Stimulated activated naive CD8-positive, alpha-beta T cell treated with anti-CD3 and anti-CD28 coated beads, Interleukin-15, amount 100 ng/mL, for 72 hours (primary cell): Measurements from ENCODE around the gene RBP7.

Experiments
- ATAC-seq: fragments of 150-1000 bp; cut with Tn5 transposase; 2 replicates; pipeline ENCODE4 v1.10.0; 2021; ENCODE audit warnings: mild to moderate bottlenecking, moderate library complexity
- DNase-seq, 2 donors: peaks; one replicate each; pipeline ENCODE4 v3.0.0; 2021 to 2022
- H3K27ac Mint-ChIP-seq, 2 donors: one replicate each; pipeline ENCODE4 v1.8.0; 2022; ENCODE audit warnings: mild to moderate bottlenecking in 2 of 2, mixed read lengths in 2 of 2, moderate library complexity in 2 of 2
- H3K27me3 Mint-ChIP-seq: one replicate; pipeline ENCODE4 v1.8.0; 2022; ENCODE audit warnings: mixed read lengths
- H3K4me1 Mint-ChIP-seq: one replicate; pipeline ENCODE4 v1.8.0; 2022; ENCODE audit warnings: mild to moderate bottlenecking, mixed read lengths
- H3K4me3 Mint-ChIP-seq, 2 donors: one replicate each; pipeline ENCODE4 v1.8.0; 2022; ENCODE audit warnings: mild to moderate bottlenecking in 2 of 2, mixed read lengths in 2 of 2, moderate library complexity in 1 of 2
- H3K9me3 Mint-ChIP-seq, 2 donors: one replicate each; pipeline ENCODE4 v1.8.0; 2022; ENCODE audit warnings: mixed read lengths in 2 of 2

Gene RBP7

DNA sequence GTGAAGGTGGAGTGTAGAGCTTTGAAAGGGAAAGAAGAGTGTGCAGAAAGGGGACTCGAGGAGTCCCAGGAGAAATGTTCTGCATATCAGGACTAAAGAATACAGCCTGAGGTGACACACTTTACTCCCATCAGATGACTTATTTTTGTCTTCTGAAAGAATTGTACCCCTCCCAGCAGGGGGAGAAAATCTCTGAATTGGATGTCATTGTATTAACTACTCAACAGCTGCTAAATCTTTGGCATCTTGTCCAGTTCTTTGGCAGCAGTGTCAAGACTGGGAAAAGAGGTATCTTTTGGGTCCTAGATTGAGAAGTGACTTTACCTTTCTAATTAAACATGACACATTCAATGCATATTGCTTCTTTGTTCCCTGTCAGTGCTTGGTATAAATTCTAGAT is 54.6 kb downstream of the RBP7 start:
- no peaks in the 10 kb centered on the region for H3K9me3 Mint-ChIP-seq
- no peak for DNase-seq
- no peak overlapping the region for H3K27ac Mint-ChIP-seq
- H3K27me3 Mint-ChIP-seq = no peaks in the 10 kb centered on the region
- ATAC-seq = no peak
- peaks cover 13% of the 10 kb centered on the region for H3K4me1 Mint-ChIP-seq
- H3K4me3 Mint-ChIP-seq = no peak overlapping the region

GRCh38 chr1:10052347-10052746 is 55.3 kb downstream of the RBP7 start:
- no peaks in the 10 kb centered on the region for H3K9me3 Mint-ChIP-seq
- ATAC-seq (no peak), DNase-seq (no peak)
- no peak overlapping the region for H3K27ac Mint-ChIP-seq
- peaks cover 8% of the 10 kb centered on the region for H3K4me1 Mint-ChIP-seq
- no peak overlapping the region for H3K4me3 Mint-ChIP-seq
- no peaks in the 10 kb centered on the region for H3K27me3 Mint-ChIP-seq

DNA sequence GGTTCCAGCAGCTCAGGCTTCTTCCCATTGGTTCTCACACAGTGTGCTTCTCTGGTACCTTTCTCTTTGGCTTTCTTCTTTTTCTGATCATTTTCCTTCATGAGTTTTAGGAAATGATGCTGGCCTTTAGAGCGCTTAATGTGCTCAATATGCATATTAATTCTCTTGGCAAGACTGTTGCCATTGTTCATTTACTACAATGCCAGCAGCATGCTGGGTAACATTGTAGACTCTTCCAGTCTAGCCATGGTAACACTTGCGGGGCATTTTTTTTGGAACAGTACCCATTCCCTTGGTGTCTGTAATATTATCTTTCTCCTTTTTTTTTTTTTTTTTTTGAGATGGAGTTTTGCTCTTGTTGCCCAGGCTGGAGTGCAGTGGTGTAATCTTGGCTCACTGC is 57.4 kb downstream of the RBP7 start:
- DNase-seq = no peak
- Mint-ChIP-seq H3K9me3 (no peaks in the 10 kb centered on the region), H3K27me3 (no peaks in the 10 kb centered on the region), H3K4me1 (peaks cover 5% of the 10 kb centered on the region), H3K27ac (no peak overlapping the region), H3K4me3 (no peak overlapping the region)
- no peak for ATAC-seq

- peaks cover 5% of the 10 kb centered on the region for H3K4me1 Mint-ChIP-seq
- DNase-seq = no peak
- H3K9me3 Mint-ChIP-seq = no peaks in the 10 kb centered on the region
- H3K27ac Mint-ChIP-seq = no peak overlapping the region
- no peak for ATAC-seq
- H3K27me3 Mint-ChIP-seq = no peaks in the 10 kb centered on the region
- no peak overlapping the region for H3K4me3 Mint-ChIP-seq
These were observed 59.6 kb downstream of the RBP7 start for GRCh38 chr1:10056599-10056987.

- DNase-seq = no peak
- Mint-ChIP-seq H3K4me3 (no peak overlapping the region), H3K9me3 (no peaks in the 10 kb centered on the region), H3K27me3 (no peaks in the 10 kb centered on the region), H3K4me1 (peaks cover 5% of the 10 kb centered on the region), H3K27ac (no peak overlapping the region)
- no peak for ATAC-seq
These were observed 60.3 kb downstream of the RBP7 start for GRCh38 chr1:10057343-10057742.

- ATAC-seq = no peak
- Mint-ChIP-seq H3K27ac (peak overlapping the region in 1 of 2 donors; percentile 83), H3K4me3 (no peak overlapping the region), H3K4me1 (peaks cover 5% of the 10 kb centered on the region), H3K27me3 (no peaks in the 10 kb centered on the region), H3K9me3 (no peaks in the 10 kb centered on the region)
- no peak for DNase-seq
These were observed 60.8 kb downstream of the RBP7 start for GRCh38 chr1:10057796-10058195.

DNA sequence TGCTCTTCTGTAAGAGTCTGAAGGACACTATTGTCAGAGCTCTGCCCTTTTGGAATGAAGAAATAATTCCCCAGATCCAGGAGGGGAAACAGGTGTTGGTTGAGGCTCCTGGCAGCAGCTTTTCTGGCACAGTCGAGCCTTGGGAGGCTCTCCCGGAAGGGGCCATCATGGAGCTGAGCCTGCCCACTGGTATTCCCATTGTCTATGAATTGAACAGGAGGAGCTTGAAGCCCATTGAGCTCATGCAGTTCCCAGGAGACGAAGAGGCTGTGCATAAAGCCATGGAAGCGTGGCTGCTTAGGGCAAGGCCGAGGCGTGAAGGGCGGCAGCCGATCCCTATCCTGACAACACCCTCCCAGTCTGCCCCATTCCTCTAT is 62.3 kb downstream of the RBP7 start:
- Mint-ChIP-seq H3K4me3 (no peak overlapping the region), H3K4me1 (peaks cover 12% of the 10 kb centered on the region), H3K9me3 (no peaks in the 10 kb centered on the region), H3K27ac (no peak overlapping the region), H3K27me3 (no peaks in the 10 kb centered on the region)
- no peak for ATAC-seq
- no peak for DNase-seq

- H3K4me3 Mint-ChIP-seq = no peak overlapping the region
- no peak for DNase-seq
- H3K27me3 Mint-ChIP-seq = no peaks in the 10 kb centered on the region
- no peak overlapping the region for H3K27ac Mint-ChIP-seq
- peaks cover 18% of the 10 kb centered on the region for H3K4me1 Mint-ChIP-seq
- ATAC-seq = no peak
- no peaks in the 10 kb centered on the region for H3K9me3 Mint-ChIP-seq
These were observed 63.5 kb downstream of the RBP7 start for GRCh38 chr1:10060311-10061100.

- no peaks in the 10 kb centered on the region for H3K9me3 Mint-ChIP-seq
- DNase-seq = no peak
- no peaks in the 10 kb centered on the region for H3K27me3 Mint-ChIP-seq
- H3K4me3 Mint-ChIP-seq = no peak overlapping the region
- H3K27ac Mint-ChIP-seq = no peak overlapping the region
- peaks cover 18% of the 10 kb centered on the region for H3K4me1 Mint-ChIP-seq
- ATAC-seq = no peak
These were observed 64.2 kb downstream of the RBP7 start for GRCh38 chr1:10061276-10061675.

- H3K4me3 Mint-ChIP-seq = no peak overlapping the region
- no peak overlapping the region for H3K27ac Mint-ChIP-seq
- H3K9me3 Mint-ChIP-seq = no peaks in the 10 kb centered on the region
- no peaks in the 10 kb centered on the region for H3K27me3 Mint-ChIP-seq
- DNase-seq (no peak), ATAC-seq (no peak)
- H3K4me1 Mint-ChIP-seq = peaks cover 18% of the 10 kb centered on the region
These were observed 66.8 kb downstream of the RBP7 start for GRCh38 chr1:10063878-10064277.

GRCh38 chr1:10064416-10065343 is 67.7 kb downstream of the RBP7 start:
- Mint-ChIP-seq H3K27me3 (no peaks in the 10 kb centered on the region), H3K4me1 (peaks cover 18% of the 10 kb centered on the region), H3K9me3 (no peaks in the 10 kb centered on the region), H3K27ac (peak overlapping the region in 1 of 2 donors; percentile 77), H3K4me3 (no peak overlapping the region)
- ATAC-seq (no peak), DNase-seq (no peak)

GRCh38 chr1:10065344-10065685 is 68.3 kb downstream of the RBP7 start:
- Mint-ChIP-seq H3K9me3 (no peaks in the 10 kb centered on the region), H3K27ac (no peak overlapping the region), H3K27me3 (no peaks in the 10 kb centered on the region), H3K4me3 (no peak overlapping the region), H3K4me1 (peaks cover 18% of the 10 kb centered on the region)
- no peak for DNase-seq
- no peak for ATAC-seq
